ENCODE results near the gene DNM1. TPM values are rescaled to one million over a fixed set of nuclear protein-coding genes. Genes with fewer than 3 reads are reported as not detected.

DNM1 gene
- total RNA-seq, 5 donors from 2014 or later (not counting 1 experiment from before 2014, with no cell fraction given), result 0.95 to 3.0 (median 1.8) TPM

GRCh38 chr9:128202648-128203023 is 543 bp upstream of the DNM1 start:
- Mint-ChIP-seq H3K27ac (peak overlapping the region; percentile 16 to 70), H3K9me3 (no peaks in the 10 kb centered on the region), H3K27me3 (peaks cover 4 to 10% of the 10 kb centered on the region in 2 donors), H3K36me3 (no peaks in the 10 kb centered on the region), H3K4me3 (peak overlapping the region; percentile 68 to 80 (median 72)), H3K4me1 (peaks cover 6 to 7% (median 7%) of the 10 kb centered on the region in 3 donors)
- ATAC-seq (replicated peaks in 1 of 4) (no peak), DNase-seq (no peak)
- H3K36me3 ChIP-seq (ENCODE audit: control insufficient read depth in 2 of 2, extremely low read depth in 1 of 2, insufficient read depth in 1 of 2, low read length in 1 of 2), result no peaks in the 10 kb centered on the region
- peak overlapping the region in 1 of 2 donors; percentile 15 for H3K4me3 ChIP-seq (ENCODE audit: control insufficient read depth in 1 of 2, extremely low read depth in 1 of 2, low read length in 1 of 2)
- WGBS (ENCODE audit: insufficient coverage), result 40% methylated on average over 1 of the region's 2 CpGs
- H3K27me3 ChIP-seq (replicated peaks in 1 of 2; ENCODE audit: control insufficient read depth in 2 of 2, extremely low read depth in 1 of 2, insufficient read depth in 2 of 2, low read length in 1 of 2), result peaks cover 0 to 28% of the 10 kb centered on the region in 2 experiments
- ChIA-PET CTCF (no interaction called here), POLR2A (no interaction called here)
- no peaks in the 10 kb centered on the region for H3K9me3 ChIP-seq
- peak overlapping the region; percentile 36 for H3K27ac ChIP-seq (ENCODE audit: low read length)
- H3K4me1 ChIP-seq (ENCODE audit: control insufficient read depth in 1 of 2, extremely low read depth in 1 of 2, insufficient read depth in 2 of 2, low read length in 2 of 2), result peaks cover 7 to 18% of the 10 kb centered on the region in 2 experiments

- Histone ChIP-seq H3K4me3 (ENCODE audit: control insufficient read depth in 1 of 2, extremely low read depth in 1 of 2, low read length in 1 of 2) (peak overlapping the region; percentile 50 to 75), H3K9me3 (no peaks in the 10 kb centered on the region), H3K4me1 (ENCODE audit: control insufficient read depth in 1 of 2, extremely low read depth in 1 of 2, insufficient read depth in 2 of 2, low read length in 2 of 2) (peaks cover 7 to 18% of the 10 kb centered on the region in 2 experiments), H3K36me3 (ENCODE audit: control insufficient read depth in 2 of 2, extremely low read depth in 1 of 2, insufficient read depth in 1 of 2, low read length in 1 of 2) (no peaks in the 10 kb centered on the region), H3K27me3 (replicated peaks in 1 of 2; ENCODE audit: control insufficient read depth in 2 of 2, extremely low read depth in 1 of 2, insufficient read depth in 2 of 2, low read length in 1 of 2) (peaks cover 0 to 34% of the 10 kb centered on the region in 2 experiments), H3K27ac (ENCODE audit: low read length) (no peak overlapping the region)
- peak; percentile 9 to 25 (median 21) for ATAC-seq (replicated peaks in 1 of 4)
- peak in 3 of 35 experiments; percentile 14 to 36 (median 20) for DNase-seq
- Mint-ChIP-seq H3K27ac (no peak overlapping the region), H3K4me3 (peak overlapping the region; percentile 57 to 74 (median 72)), H3K36me3 (no peaks in the 10 kb centered on the region), H3K9me3 (no peaks in the 10 kb centered on the region), H3K4me1 (peaks cover 6 to 7% (median 7%) of the 10 kb centered on the region in 3 donors), H3K27me3 (peaks cover 8 to 14% of the 10 kb centered on the region in 2 donors)
- 1% methylated on average over 15 of the region's 67 CpGs for WGBS (ENCODE audit: insufficient coverage)
- POLR2A ChIA-PET, result no interaction called here
- CTCF ChIA-PET, result no interaction called here
Observed at GRCh38 chr9:128203707-128204551, 750 bp downstream of the DNM1 start.

- DNase-seq (no peak), ATAC-seq (replicated peaks in 1 of 4) (no peak)
- Mint-ChIP-seq H3K36me3 (no peaks in the 10 kb centered on the region), H3K27me3 (peaks cover 8 to 15% of the 10 kb centered on the region in 2 donors), H3K9me3 (no peaks in the 10 kb centered on the region), H3K27ac (no peak overlapping the region), H3K4me3 (peak overlapping the region; percentile 57 to 74 (median 72)), H3K4me1 (peaks cover 6 to 7% (median 7%) of the 10 kb centered on the region in 3 donors)
- CTCF ChIA-PET, result interaction anchor here in 1 of 2 donors (0.6 kb wide), 1 partner anchor 13 kb away, joined by 3 read pairs; no protein-coding TSS in a partner anchor
- POLR2A ChIA-PET, result no interaction called here
- Histone ChIP-seq H3K27me3 (replicated peaks in 1 of 2; ENCODE audit: control insufficient read depth in 2 of 2, extremely low read depth in 1 of 2, insufficient read depth in 2 of 2, low read length in 1 of 2) (peaks cover 0 to 38% of the 10 kb centered on the region in 2 experiments), H3K9me3 (no peaks in the 10 kb centered on the region), H3K4me1 (ENCODE audit: control insufficient read depth in 1 of 2, extremely low read depth in 1 of 2, insufficient read depth in 2 of 2, low read length in 2 of 2) (peaks cover 7 to 18% of the 10 kb centered on the region in 2 experiments), H3K36me3 (ENCODE audit: control insufficient read depth in 2 of 2, extremely low read depth in 1 of 2, insufficient read depth in 1 of 2, low read length in 1 of 2) (no peaks in the 10 kb centered on the region), H3K4me3 (ENCODE audit: control insufficient read depth in 1 of 2, extremely low read depth in 1 of 2, low read length in 1 of 2) (no peak overlapping the region), H3K27ac (ENCODE audit: low read length) (no peak overlapping the region)
- 100% methylated on average over 2 of the region's 7 CpGs for WGBS (ENCODE audit: insufficient coverage)
Observed at GRCh38 chr9:128204858-128205257, 1.7 kb downstream of the DNM1 start.

- 96% methylated on average over 6 of the region's 16 CpGs for WGBS (ENCODE audit: insufficient coverage)
- no peak for ATAC-seq (replicated peaks in 1 of 4)
- H3K27me3 ChIP-seq (replicated peaks in 1 of 2; ENCODE audit: control insufficient read depth in 2 of 2, extremely low read depth in 1 of 2, insufficient read depth in 2 of 2, low read length in 1 of 2), result peaks cover 0 to 38% of the 10 kb centered on the region in 2 experiments
- no peaks in the 10 kb centered on the region for H3K9me3 ChIP-seq
- Mint-ChIP-seq H3K27me3 (peaks cover 8 to 15% of the 10 kb centered on the region in 2 donors), H3K4me3 (peak overlapping the region in 1 of 3 donors; percentile 72), H3K9me3 (no peaks in the 10 kb centered on the region), H3K36me3 (no peaks in the 10 kb centered on the region), H3K4me1 (peaks cover 6 to 7% (median 7%) of the 10 kb centered on the region in 3 donors), H3K27ac (no peak overlapping the region)
- ChIA-PET POLR2A (no interaction called here), CTCF (interaction anchor here (0.6 kb wide), 2 partner anchors 13 to 498 kb away, joined by 3 to 4 read pairs; no protein-coding TSS in a partner anchor)
- no peak overlapping the region for H3K27ac ChIP-seq (ENCODE audit: low read length)
- no peaks in the 10 kb centered on the region for H3K36me3 ChIP-seq (ENCODE audit: control insufficient read depth in 2 of 2, extremely low read depth in 1 of 2, insufficient read depth in 1 of 2, low read length in 1 of 2)
- no peak overlapping the region for H3K4me3 ChIP-seq (ENCODE audit: control insufficient read depth in 1 of 2, extremely low read depth in 1 of 2, low read length in 1 of 2)
- no peak for DNase-seq
- H3K4me1 ChIP-seq (ENCODE audit: control insufficient read depth in 1 of 2, extremely low read depth in 1 of 2, insufficient read depth in 2 of 2, low read length in 2 of 2), result peaks cover 7 to 18% of the 10 kb centered on the region in 2 experiments
Observed at GRCh38 chr9:128205296-128205944, 2.2 kb downstream of the DNM1 start.

- POLR2A ChIA-PET, result no interaction called here
- H3K4me3 Mint-ChIP-seq, result no peak overlapping the region
Observed at GRCh38 chr9:128206484-128206883, 3.3 kb downstream of the DNM1 start.

More at GRCh38 chr9:128206484-128206883, 3.3 kb downstream of the DNM1 start:
- no peaks in the 10 kb centered on the region for H3K9me3 ChIP-seq
- CTCF ChIA-PET, result interaction anchor here (0.6 to 1.1 kb wide), 2 partner anchors 9 to 497 kb away, joined by 3 to 4 read pairs; no protein-coding TSS in a partner anchor
- Mint-ChIP-seq H3K4me1 (peaks cover 6 to 7% (median 7%) of the 10 kb centered on the region in 3 donors), H3K9me3 (no peaks in the 10 kb centered on the region), H3K36me3 (no peaks in the 10 kb centered on the region), H3K27me3 (peaks cover 8 to 22% of the 10 kb centered on the region in 2 donors), H3K27ac (no peak overlapping the region)
- DNase-seq, result no peak
- peaks cover 0 to 40% of the 10 kb centered on the region in 2 experiments for H3K27me3 ChIP-seq (replicated peaks in 1 of 2; ENCODE audit: control insufficient read depth in 2 of 2, extremely low read depth in 1 of 2, insufficient read depth in 2 of 2, low read length in 1 of 2)
- peaks cover 7 to 18% of the 10 kb centered on the region in 2 experiments for H3K4me1 ChIP-seq (ENCODE audit: control insufficient read depth in 1 of 2, extremely low read depth in 1 of 2, insufficient read depth in 2 of 2, low read length in 2 of 2)
- no peak overlapping the region for H3K27ac ChIP-seq (ENCODE audit: low read length)
- no peaks in the 10 kb centered on the region for H3K36me3 ChIP-seq (ENCODE audit: control insufficient read depth in 2 of 2, extremely low read depth in 1 of 2, insufficient read depth in 1 of 2, low read length in 1 of 2)
- no peak for ATAC-seq (replicated peaks in 1 of 4)
- H3K4me3 ChIP-seq (ENCODE audit: control insufficient read depth in 1 of 2, extremely low read depth in 1 of 2, low read length in 1 of 2), result no peak overlapping the region
- 74% methylated on average over 2 of the region's 3 CpGs for WGBS (ENCODE audit: insufficient coverage)
